GM19328 (cell line): Measurements from ENCODE around the gene KLHDC4.
A peak's percentile ranks its signal among the peaks of the same experiment; 100 is the strongest.
"Not testable (repeated sequence)": the region's sequence is repeated elsewhere in the genome, so short reads cannot be mapped to it uniquely, and the experiment has no call there.

Source experiments
- ATAC-seq: cut with Tn5 transposase; IDR thresholded peaks from one replicate; pipeline ENCODE4 v1.9.1; 2021; ENCODE audit warnings: mild to moderate bottlenecking, moderate library complexity; ENCODE audit not compliant: unreplicated experiment

The KLHDC4 gene

DNA sequence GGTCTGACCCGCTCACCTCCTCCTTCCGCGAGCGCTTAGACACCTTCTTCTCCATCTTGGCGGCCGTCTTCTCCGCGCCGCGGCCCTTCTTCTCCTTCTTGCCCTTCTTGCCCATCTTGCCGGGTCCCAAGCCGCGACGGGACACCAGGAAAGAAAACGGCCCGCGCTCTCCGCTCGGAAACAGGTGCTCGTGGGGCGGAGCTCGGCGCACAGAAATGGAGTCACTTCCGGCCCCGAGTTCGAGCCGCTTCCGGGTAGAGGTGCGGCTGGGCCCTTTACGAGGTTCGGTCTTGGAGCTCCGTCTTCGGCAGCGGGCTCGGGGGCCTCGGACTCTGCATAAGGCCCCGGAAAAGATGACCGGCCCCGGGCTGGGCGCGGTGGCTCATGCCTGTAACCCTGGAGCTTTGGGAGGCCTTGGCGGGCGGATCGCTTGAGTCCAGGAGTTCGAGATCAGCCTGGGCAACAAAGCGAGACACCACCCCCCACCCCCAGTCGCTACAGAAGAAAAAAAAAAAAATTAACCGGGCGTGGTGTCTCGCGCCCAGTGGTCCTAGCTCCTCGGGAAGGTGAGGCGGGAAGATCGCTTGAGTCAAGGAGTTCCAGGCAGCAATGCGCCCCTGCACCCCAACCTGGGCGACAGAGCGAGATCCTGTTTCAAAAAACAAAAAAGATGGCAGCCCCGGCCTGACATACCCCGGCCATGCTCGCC lies at the start of gene KLHDC4:
Gene KLHDC4, minus strand, starts transcription at position 211 of the 709 bp plus-strand sequence. Its CDS starts 96 bp downstream, at position 115.
- peak; percentile 74 for ATAC-seq

DNA sequence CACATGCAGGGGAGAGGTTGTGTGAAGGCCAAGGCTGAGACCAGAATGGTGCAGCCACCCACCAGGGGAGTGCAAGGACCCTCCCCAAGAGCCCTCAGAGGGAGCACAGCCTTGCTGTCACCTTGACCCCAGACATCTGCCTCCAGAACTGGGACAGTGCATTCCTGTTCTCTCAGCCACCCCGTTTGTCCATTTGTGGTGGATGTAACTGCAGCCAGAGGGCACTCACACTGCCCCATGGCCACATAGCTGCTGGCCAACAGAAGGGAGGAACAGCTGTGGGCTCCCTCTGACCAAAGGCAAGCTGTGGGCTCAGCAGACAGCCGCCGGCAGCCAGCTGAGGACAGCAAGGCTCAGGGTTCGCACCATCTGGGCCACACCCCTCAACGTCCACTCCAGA lies 49.8 kb upstream of the KLHDC4 start:
- ATAC-seq, result no peak

DNA sequence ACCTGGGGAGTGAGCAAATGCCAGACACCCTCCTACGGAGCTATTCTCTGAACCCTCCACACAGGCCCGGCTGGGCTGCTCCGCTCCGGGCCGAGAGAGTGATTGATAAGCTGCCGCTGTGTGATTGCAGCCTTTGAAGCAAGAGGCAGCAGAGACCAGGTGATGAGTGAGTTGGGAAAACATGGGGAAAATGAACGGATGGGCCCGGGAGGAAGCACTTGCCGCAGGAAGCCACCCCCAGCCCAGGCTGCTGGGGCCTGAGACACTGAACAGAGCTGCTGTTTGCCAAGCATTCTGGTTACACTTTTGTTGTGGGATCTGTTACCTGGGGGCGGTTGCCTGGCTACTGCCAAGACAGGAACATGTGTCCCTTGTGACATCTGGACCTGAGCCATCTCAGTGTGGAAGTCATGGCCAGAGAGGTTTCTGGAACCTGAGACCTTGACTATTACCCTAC lies 46.4 kb upstream of the KLHDC4 start:
- ATAC-seq, result no peak

DNA sequence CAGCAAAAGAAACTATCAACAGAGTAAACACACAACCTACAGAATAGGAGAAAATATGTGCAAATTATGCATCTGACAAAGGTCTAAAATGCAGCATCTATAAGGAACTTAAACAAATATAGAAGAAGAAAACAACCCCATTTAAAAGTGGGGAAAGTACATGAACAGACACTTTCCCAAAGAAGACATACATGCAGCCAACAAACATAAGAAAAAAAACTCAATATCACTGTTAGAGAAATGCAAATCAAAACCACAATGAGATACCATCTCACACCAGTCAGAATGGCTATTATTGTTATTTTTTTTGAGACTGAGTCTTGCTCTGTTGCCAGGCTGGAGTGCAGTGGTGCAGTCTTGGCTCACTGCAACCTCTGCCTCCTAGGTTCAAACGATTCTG lies 45.7 kb upstream of the KLHDC4 start:
- not testable (repeated sequence) for ATAC-seq

DNA sequence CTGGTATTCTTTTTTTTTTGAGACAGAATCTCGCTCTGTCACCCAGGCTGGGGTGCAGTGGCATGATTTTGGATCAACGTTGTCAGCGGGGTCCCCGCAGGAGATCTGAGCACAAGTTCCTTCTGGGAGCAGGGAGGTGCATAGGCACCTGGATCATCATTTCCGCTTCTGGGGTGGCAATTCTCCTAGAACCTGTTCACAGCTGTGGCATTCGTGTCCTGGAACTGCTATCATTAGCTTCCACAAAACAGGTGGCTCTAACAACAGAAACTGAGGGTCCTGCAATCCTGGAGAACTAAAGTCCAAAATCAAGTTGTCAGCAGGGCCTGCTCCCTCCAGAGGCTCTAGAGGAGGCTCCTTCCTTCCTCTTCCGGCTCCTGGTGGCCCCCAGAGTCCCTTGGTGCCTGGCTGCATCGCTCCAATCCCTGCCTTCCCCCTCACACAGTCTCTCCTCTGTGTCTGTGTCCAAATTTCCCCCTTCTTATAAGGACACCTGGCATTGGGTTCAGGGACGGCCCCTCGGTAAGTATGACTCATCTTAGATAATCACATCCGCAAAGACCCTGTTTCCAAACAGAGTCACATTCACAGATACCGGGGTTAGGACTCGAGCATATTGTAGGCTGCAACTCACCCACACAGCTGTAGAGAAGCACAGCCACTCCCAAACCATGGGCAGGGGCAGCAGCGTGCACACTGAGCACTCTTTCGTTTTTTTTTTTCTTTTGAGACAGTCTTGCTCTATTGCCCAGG lies 43.5 kb upstream of the KLHDC4 start:
- ATAC-seq, result no peak

DNA sequence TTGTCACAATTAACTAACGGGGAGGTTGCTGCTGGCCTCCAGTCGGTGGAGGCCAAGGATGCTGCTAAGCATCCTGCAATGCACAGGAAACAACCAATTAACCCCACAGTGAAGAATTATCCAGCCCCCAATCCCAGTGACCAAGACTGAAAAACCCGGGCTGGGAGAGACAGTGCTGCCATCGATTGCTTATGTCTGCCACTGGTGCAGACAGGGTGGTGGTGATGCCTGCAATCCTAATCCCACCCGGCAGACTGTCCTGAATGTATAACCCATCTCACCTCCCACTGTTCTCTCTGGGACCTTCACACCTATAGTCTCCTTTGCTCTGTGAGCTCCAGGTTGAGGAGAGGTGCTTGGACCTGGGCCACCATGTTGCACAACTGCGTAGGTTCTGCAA lies 42.3 kb upstream of the KLHDC4 start:
- ATAC-seq, result no peak

DNA sequence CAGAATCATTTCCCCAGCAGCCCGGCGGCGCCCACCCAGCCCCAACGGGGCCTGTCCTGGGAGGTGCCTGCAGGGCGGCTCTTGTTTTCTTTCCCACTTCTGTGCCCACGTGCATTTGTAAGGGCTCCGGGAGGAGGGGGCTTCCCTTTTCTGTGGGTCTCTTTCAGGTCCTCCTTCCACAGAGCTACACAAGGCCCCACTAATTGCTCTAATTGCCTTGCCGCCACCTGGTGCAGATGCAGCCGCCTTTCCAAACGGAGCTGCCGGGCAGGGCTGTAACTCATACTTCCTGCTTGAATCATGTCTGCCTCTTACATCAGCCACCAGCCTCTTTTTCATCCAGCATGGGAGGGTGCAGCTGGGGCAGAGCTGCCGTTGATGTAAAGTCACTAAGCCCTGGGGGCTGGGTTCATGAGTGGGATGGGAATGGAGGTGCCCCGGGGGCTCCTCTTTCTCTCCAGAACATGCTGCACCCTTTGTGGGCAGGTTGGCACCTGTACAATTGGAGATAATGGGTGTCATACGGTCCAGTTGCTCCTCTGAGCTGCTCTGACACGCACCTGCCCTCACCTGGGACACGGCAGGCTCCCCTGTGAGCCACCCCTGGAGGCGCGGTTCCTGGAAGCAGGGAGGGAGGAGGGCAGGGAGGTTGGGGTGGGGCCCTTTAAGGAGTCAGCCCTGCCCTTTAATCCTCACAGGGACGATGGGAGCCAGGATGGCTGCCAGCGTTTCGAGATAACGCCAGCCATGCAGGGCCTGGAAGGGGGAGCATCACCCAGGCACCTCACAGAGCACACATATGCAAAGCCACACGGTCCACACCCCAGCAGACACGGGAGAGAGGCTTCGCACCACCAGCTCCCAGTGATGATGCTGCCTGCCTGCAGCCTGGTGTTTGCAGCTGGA lies 41.1 kb upstream of the KLHDC4 start:
- no peak for ATAC-seq

DNA sequence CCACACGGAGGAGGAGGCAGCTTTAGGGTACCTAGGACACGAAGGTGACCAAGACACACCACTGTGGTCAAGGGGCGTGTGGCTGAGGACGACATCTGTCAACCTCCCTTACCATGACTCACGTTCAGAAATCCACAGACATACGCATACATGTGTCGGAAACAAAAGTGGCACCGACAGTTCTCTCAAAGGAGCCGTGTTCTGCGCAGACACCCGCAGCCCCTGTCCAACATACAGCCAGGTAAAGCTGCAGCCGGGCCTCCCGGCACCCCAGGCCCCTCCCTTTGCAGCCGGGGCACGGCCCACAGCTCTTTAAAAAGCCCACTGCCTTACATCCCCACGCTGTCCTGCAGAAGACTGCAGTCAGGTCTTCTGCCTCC lies 40.5 kb upstream of the KLHDC4 start:
- no peak for ATAC-seq

DNA sequence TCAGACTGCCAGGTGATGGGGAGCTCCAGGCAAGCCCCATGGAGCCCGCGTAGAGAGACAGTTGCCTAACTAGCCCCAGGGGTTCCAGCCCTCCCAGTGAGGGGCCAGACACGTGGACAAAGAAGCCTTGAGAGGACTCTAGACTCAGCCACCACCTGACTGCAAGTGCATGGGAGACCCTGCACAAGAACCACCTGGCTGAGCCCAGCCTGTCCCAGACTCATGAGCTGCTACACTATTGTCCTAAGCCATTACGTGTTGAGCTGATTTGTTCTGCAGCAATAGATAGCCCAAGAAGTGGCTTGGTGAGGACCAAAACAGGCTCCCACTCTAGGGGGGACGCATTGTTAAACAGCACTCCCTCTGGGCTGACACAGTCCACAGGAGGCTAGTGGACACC lies 37.6 kb upstream of the KLHDC4 start:
- ATAC-seq, result no peak

DNA sequence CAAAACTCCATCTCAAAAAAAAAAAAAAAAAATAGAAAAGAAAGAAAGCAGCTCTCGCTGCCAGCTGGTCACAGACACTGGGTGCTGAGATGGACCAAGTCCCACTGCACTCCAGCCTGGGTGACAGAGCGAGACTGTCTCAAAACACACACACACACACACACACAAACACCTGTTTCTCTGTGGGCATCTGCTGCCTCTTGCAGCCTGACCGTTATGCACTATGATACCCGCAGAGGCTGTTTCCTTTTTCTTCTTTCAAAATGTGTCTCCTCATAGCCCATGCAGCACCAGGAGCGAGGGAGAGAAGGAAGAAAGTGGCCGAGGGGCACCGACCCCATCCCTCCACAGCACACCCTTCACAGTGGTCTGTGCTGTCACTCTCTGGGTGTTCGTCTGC lies 36.9 kb upstream of the KLHDC4 start:
- ATAC-seq, result no peak

DNA sequence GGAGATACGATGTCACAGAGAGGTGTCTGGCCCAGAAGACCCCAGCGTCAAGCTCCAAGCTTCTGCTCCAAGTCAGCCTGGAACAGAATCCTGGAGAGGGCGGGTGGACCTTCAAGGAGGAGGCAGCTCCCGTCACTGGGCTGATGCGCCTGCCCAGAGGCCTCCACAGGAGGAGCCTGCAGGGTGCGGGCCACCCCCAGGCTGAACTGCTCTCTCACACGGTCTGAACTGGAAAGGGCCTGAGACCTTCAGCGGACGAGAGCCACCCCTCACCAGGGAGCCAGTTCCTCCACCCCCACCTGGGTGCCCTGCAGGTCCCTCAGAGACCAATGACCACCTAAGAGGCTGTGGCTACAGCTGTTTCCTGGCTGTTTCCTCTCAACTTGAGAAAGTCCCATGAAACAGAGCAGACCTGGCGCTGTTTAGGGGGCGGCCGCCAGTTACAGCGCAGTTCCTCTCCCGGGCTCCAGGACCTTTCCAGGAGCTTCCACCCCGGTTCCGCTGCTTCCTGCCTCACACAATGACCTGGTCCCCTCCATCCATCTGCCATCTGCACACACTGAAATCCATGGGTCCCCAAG lies 36.0 kb upstream of the KLHDC4 start:
- ATAC-seq, result no peak

DNA sequence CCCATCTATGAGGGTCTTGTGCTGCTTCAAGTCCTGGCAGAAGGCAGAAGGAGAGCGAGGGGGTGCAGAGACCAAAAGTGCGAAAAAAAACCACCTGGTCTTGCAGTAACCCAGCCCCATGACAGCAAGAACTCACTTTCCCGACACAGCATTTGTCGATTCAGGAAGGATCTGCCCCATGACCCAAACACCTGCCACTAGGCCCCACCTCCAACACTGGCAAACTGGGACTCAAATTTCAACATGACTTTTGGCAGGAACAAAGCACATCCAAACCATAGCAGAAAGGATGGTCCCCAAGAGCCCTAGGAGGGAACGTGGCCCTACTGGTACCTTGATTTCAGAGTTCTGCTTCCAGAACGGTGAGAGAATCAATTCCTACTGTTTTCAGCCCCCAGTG lies 34.7 kb upstream of the KLHDC4 start:
- ATAC-seq, result no peak

DNA sequence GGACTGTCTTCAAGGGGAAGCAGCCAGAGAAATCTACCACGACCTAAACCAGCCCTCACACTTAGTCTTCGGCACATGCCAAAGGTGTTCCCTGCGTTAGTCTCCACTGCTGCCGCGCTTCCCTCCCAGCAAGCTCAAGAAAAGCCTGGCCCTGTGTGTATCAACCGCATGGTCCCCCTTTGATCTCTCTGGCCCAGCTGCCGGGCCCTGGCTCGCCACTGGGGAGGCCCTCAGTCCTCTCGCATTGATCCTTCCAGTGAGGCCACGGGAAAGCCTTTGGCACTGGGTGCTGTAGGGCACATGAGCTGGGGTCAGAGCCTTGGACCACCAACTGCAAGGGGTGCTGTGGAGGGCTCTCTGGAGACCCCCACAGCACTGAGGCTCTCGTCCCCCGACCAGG lies 29.6 kb upstream of the KLHDC4 start:
- ATAC-seq, result no peak

DNA sequence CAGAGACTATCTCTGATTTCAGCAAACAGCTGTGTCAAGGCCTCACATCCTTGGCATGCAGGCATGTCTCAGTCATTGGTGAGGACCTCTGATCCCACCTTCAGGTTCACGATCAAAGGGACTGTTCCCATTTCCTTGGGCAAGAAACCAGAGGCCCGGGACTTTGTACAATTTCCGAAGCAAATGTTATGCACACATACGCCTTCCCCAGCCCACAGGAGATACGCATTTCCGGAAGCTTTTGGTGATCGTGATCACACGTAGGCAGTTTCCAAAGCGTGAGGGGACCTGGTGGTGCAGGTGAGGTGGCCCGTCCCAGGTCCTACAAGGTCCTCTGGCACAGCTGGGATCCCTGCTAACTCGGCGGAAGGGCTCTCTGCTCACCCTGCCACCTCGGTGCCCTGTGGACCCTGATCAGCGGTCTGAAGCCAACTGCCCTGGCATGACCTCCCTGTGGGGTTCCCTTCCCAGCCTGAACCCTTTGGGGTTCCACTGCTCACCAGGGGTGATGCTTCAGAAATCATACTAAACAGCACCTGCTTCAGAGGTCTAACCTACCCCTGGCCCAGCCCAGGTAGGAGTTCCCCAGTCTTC lies 28.8 kb upstream of the KLHDC4 start:
- ATAC-seq, result no peak

DNA sequence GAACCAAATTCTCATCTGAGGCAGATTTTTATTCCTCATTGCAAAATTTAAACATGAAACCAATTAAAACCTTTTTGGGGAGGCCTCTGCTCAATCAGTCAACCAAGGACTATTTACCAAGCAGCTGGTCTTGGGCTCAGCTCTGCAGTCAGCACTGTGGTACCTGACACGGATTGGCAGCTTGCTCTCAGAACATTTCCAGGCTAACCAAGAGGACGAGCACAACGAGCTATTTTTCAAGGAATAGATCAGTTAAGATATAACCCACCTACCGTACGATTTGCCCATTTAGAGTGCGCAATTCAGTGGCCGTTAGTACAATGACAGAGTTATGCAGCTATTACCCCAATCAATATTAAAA lies 26.4 kb upstream of the KLHDC4 start:
- no peak for ATAC-seq

DNA sequence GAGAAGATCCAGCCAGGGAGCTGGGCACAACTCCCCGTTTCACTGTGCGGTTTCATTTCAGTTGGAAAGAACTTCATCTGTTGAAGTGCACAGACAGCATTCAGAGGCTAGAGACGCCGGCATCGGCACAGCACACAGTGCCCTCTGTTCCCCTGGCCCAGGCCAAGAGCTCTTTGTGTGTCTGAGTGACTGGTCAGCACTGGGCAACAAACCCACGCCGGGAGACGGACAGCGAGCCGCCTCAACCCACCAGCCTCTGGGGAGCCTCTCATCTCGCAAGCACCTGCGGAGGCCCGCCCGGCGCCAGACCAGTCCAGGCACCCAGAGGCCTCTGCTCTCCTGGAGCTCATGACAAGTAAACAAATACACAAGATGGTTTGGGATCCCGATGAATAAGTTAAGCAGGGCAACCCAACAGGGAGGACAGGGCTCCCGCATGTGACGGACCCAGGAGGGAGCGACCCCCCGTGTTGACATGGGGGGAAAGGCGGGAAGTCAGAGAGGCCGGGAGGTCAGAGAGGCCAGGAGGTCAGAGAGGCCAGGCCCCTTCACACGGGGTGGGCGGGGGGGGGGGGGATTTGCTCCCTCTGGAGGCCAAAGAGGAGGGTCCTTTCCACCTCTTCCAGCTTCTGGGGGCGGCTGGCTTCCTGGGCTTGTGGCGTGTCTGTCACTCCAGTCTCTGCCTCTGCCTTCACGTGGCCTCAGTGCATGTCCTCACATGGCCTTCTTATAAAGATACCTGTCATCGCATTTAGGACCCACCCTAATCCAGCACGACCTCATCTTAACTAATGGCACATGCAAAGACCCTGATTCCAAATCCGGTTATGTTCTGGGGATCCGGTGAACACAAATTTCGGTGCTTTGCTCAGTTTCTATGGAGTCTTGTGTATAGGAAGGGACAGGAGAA lies 25.8 kb upstream of the KLHDC4 start:
- ATAC-seq, result no peak

DNA sequence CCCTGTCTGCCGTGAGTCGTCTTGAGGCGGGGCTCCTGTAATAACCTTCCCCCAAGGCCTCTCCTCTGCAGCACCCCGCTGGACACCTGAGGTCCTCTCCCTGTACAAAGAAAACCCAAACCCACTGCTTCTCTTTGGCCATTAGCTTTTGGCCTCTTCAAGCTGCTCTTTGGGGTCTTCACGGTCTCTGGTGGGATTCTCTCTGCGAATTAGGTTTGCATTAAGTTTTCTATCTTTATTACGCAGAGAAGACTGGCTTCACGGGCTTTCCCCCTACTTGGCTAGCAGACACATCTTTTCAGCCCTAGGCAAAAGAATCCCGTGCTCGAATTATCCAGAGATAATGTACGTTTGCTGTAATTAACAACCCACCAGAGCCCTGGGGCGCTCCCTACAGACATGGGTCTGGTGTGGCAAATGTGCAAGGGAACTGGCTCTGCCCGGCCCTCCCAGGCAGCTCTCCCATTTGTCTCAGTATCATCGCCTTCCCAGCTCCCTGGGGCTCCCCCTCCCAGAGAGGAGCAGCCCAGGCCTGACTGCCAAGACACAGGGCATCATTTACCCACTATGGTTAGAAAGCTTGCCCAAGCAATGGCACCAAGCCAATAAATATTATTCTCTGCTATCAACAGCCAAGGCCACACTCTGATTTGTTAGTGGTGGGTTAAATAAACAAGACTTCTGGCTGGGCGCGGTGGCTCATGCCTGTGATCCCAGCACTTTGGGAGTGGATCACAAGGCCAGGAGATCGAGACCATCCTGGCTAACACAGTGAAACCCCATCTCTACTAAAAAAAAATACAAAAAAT lies 24.7 kb upstream of the KLHDC4 start:
- no peak for ATAC-seq

DNA sequence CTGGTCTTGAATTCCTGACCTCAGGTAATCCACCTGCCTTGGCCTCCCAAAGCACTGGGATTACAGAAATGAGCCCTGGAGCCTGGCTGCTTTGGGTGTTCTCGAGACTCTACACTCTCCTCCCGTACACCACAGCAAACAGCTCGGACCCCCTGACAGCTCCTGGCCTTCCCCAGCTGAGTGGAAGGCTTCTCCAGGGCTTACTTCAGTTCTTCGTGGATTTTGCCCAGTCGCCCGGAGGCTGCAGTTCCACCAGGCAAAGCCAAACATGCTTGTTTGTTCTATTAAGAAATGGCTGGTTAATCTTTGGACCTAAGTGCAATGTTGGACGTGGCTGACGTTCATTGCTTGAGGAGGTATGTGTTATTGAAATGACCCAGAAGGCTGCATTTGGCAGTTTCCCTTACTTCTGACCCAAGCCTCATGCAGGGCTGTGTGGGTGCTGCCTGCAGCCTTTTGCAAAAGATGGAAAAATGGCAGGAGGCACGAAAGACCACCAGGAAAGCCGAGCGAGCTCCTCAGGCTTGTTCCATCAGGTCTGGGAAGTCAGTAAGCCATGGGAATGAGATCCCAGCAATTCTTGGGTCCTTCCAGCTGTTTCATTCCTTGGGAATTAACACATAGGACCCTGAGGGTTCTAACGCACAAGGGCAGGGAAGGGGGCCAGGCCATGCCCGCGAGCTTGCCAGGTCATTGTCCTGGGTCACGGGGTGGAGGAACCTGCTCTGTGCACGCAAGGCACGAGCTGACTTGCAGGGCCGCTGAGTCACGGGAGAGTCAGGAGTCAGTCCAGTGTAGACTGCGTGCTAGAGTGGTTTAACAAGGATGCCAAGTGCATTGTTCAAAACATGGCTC lies 23.9 kb upstream of the KLHDC4 start:
- no peak for ATAC-seq
